Measurements from ENCODE around the gene PIGK.

Gene PIGK

GRCh38 chr1:77044133-77044849 lies 174.9 kb downstream of the PIGK start:
- TF ChIP-seq ZFX (IDR thresholded peaks at IDR 0.05; ENCODE audit: borderline replicate concordance): no peak
- TF ChIP-seq, protein P1, sequence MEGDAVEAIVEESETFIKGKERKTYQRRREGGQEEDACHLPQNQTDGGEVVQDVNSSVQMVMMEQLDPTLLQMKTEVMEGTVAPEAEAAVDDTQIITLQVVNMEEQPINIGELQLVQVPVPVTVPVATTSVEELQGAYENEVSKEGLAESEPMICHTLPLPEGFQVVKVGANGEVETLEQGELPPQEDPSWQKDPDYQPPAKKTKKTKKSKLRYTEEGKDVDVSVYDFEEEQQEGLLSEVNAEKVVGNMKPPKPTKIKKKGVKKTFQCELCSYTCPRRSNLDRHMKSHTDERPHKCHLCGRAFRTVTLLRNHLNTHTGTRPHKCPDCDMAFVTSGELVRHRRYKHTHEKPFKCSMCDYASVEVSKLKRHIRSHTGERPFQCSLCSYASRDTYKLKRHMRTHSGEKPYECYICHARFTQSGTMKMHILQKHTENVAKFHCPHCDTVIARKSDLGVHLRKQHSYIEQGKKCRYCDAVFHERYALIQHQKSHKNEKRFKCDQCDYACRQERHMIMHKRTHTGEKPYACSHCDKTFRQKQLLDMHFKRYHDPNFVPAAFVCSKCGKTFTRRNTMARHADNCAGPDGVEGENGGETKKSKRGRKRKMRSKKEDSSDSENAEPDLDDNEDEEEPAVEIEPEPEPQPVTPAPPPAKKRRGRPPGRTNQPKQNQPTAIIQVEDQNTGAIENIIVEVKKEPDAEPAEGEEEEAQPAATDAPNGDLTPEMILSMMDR (IDR thresholded peaks at IDR 0.05): no peak
- H3K27ac ChIP-seq: no peak overlapping the region

DNA sequence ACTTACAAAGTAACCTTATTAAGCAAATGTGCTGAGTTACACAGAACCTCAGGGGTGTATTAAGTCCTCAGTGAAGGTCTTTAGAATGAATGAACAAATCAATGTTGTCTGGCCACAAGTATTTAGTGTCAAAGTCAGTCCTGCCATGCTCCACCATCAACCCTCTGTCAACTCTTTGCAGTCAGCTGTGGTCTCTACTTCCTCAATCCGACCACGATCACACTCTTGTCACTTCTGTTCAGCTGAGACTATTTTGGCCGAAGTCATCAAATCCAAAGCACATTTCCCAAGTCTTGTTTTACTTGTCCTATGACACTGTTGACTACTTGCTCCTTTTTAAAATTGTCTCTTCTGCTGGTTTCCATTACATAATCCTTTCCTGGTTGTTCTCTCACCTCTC lies 178.4 kb downstream of the PIGK start:
- TF ChIP-seq ZFX (IDR thresholded peaks at IDR 0.05; ENCODE audit: borderline replicate concordance): no peak
- no peak overlapping the region for H3K27ac ChIP-seq

- TF ChIP-seq ZFX (IDR thresholded peaks at IDR 0.05; ENCODE audit: borderline replicate concordance): no peak
- TF ChIP-seq, protein P1 (IDR thresholded peaks at IDR 0.05): no peak
- no peak overlapping the region for H3K27ac ChIP-seq
Observed at GRCh38 chr1:77039739-77040138, 179.5 kb downstream of the PIGK start.

DNA sequence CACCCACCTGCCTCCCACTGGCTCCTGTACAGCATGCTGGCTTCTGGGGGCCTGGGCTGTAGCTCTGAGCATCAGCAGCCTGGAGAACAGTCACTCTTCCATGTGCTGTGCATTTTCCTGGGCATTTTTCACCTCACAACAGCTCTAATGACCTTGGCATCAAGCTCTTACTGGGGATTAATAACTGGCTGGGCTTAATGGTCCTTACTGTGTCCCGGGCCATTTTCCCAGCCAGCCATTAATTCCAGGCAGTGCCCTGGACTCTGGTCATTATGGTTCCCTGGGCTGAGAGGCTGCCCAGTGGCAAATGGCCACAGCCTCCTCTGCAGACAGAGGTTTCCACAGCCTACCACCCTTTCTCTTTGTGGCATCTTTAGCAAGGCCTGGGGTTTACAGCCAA lies 180.1 kb downstream of the PIGK start:
- TF ChIP-seq ZFX (IDR thresholded peaks at IDR 0.05; ENCODE audit: borderline replicate concordance): no peak
- TF ChIP-seq, protein P1 (IDR thresholded peaks at IDR 0.05): no peak
- H3K27ac ChIP-seq: no peak overlapping the region

All from 22Rv1 (cell line).